HG02938 (cell line): ENCODE data around the gene DNAH2.

Source experiments
- ATAC-seq: cut with Tn5 transposase; IDR thresholded peaks from one replicate; pipeline ENCODE4 v1.9.1; 2021; ENCODE audit warnings: mild to moderate bottlenecking, moderate library complexity; ENCODE audit not compliant: unreplicated experiment

DNAH2 gene

GRCh38 chr17:7817643-7817964, 100.1 kb downstream of the DNAH2 start:
- no peak for ATAC-seq

- ATAC-seq: no peak
Observed at GRCh38 chr17:7818026-7818425, 100.5 kb downstream of the DNAH2 start.

- no peak for ATAC-seq
Observed at GRCh38 chr17:7818746-7819645, 101.5 kb downstream of the DNAH2 start.

GRCh38 chr17:7820231-7820630, 102.7 kb downstream of the DNAH2 start:
- ATAC-seq: no peak

GRCh38 chr17:7822126-7822525, 104.6 kb downstream of the DNAH2 start:
- ATAC-seq: no peak

- no peak for ATAC-seq
Observed at GRCh38 chr17:7823581-7824001, 106.0 kb downstream of the DNAH2 start.

GRCh38 chr17:7824021-7824924, 106.7 kb downstream of the DNAH2 start:
- ATAC-seq: no peak

GRCh38 chr17:7825206-7825990, 107.9 kb downstream of the DNAH2 start:
- no peak for ATAC-seq

- no peak for ATAC-seq
Observed at GRCh38 chr17:7830616-7831015, 113.1 kb downstream of the DNAH2 start.

DNA sequence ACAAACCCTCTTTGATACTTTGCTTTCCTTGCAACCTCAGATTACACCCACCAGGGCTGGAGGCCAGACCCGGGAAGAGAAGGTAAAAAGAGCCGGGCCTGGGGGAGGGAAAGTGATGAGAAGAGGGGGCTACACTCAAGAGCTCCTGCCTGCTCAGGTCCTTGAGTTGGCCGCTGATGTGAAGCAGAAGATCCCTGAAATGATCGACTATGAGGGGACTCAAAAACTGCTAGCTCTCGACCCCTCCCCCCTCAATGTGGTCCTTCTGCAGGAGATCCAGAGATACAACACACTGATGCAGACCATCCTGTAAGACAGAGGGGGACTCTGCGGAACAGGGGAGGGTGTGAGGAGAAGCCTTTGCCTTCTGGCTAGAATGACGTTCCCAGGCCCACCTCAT, 113.7 kb downstream of the DNAH2 start:
- ATAC-seq: no peak

DNA sequence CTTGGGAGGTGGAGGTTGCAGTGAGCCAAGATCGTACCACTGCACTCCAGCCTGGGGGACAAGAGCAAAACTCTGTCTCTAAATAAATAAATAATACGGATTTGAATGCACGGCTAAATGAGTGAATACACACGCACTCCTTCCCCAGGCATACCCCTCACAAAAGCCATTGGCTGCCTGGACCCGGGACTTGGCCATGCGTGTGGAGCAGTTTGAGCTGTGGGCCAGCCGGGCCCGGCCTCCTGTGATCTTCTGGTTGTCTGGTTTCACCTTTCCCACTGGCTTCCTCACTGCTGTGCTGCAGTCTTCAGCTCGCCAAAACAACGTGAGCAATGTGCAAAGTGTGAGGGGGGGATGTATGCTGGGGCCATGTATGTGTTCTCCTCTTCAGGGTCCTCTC, 114.9 kb downstream of the DNAH2 start:
- ATAC-seq: no peak

DNA sequence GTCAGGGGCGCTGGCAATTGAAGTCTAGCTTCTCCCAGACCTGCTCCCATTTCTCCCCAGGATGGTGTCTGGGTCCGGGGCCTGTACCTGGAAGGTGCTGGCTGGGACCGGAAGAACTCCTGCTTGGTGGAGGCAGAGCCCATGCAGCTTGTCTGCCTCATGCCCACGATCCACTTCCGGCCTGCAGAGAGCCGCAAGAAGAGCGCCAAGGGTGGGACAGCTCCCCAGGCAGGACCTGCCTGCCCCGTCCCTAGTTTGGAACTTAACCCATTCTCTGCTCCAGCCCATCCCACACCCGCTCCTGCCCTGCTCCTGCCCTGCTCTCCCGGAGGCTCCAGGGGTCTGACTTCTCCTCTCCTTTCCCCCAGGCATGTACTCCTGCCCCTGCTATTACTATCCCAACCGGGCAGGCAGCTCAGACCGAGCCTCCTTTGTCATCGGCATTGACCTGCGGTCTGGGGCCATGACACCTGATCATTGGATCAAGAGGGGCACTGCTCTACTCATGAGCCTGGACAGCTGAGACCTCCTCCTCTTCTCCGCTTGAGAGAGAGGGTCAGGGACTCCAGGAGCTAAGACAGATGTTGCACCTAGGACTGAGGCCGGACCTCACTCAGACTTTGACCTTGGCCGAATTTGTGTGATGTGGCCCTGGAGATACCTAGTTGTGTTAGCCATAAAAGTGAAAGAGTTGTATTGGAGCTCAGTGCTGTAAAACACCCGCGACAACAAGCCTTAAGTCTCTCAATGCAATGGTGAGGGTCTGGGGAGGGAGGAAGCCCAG, 115.7 kb downstream of the DNAH2 start:
- ATAC-seq: no peak

DNA sequence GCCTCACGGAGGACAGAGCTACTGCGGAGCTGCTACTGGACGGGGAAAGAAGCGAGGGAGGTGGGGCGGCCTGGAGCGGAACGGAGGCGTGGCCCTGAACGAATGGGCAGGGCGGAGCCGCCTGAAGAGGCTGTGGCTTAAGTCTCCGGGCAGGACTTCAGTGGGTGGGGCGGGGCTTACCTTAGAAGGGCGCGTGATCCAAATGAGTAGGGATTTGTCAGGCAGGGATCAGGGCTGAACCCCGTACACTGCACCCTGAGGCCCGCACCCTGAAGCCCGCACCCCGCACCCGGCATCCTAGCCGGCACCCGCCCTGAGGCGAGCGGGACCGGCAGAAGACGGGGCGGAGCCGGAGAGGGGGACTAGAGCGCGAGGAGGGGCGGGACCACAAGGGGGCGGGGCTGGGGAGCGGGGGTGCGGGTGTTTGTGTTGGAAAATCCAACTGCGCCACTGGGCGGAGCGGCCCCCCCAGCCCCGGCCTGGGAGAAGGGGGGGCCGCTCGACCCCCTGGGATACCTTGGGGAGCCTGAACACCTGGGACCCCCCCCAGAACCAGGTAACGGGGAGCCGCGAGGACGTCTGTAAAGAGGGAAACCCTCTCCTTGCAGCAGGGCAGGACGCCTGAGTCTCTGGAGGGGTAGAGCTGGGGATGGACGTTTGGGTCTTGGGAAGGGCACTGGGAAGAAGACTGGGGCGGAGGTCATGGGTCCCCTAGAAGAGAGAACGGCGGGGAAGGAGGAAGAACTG, 116.4 kb downstream of the DNAH2 start, which contains the start of gene KDM6B:
KDM6B (plus strand) TSS at position 423 of the 747 bp plus-strand sequence. CDS start 11,338 bp downstream, outside the sequence.
- ATAC-seq: peak; percentile 38

DNA sequence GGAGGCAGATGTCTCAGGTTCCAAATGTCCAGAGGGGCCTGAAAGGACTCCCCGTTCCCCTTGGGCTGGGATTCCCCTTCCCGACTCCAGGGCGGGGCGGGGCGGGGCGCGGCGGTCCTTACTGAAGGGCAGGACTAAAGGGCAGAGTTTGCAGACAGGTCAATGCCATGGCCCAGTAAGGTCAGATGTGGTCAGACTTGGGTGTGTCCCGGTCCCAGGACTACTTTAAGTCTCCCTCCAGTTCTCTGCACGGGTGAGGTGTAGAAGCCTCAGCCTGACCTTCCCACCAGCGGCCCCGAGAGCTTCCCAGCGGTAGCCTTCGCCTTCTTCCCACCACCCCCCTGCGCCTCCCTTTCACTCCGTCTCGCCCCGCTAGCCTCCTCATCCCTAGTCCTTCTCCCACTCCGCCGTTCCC, 117.0 kb downstream of the DNAH2 start:
- ATAC-seq: no peak

DNA sequence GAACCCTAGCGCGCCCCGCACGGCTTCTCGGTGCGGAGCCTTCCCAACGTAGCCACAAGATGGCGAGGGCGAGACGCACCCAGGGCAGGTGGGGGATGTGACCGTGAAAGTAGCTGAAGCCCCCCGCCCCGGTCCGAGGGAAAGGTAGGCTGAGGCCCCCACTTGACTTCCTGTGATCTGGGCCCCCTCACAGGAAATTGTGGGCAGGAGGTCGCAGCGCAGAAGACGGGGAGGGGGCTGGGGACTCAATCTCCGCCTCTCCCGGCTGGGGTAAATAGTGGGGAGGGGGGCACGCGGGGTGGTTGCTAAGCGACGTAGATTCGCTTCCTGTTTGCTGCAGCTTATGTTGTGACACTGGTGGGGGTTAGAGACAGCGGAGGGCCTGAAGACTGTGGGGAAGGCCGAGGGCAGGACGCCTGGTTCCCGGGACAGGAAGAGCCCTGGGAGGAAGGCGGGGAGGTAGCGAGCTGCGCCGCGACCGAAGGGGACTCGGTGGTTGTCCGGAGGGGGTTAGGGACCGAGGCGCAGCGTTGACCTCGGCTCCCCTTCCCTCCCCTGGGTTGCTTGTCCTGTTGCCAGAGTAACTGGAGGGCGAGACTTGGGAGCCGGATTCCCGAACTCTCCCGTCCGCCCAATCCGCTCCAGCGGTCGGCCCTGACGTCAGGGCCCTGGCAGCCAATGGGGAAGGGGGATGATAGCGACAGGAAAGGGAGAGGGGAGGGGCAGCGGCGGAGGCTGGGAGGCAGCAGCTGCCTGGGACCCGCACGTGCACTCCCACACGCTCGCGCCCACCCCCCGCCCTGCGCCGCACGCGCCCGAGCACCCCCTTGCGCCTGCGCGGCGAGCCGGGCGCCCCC, 117.6 kb downstream of the DNAH2 start:
- ATAC-seq: peak; percentile 40

DNA sequence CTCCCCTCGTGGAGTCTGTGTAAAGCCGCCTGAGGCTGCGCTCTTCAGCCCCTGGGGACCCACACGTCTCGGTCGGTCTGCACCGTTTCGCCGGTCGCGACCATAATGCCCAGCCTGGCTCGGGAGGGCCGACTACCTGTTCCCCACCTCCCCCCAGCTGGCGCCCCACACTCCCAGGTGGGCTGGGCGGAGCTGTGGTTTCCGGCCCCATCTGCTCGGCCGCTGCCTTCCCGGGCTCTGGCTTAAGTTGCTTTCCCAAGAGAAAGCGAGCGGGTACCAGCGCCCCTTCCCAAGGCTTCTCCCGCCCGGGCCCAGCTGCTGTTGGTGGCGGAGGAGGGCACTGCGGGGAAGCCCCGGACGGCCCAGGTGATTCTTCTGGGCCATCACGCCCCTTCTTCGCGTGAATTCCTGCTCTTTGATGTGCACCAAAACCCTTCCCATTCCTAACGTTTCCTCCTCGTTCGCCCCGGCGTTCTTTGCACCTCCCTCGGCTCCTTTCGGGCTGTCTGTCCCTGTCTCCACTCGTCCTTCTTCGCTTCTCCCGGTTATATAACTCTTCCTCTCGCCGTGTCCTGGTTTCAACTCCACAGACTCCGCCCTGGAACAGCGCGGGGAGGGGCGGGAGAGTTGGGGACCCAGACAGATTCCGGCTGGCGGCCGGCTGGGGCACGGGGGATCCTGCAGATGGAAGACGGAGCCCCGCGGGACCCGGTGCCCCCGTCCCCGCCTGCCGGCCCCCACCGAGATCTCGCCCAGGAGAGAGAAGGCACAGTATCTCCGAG, 118.5 kb downstream of the DNAH2 start:
- no peak for ATAC-seq

GRCh38 chr17:7836596-7837407, 119.3 kb downstream of the DNAH2 start:
- no peak for ATAC-seq
